ENCODE results near the gene CDH22.

GRCh38 chr20:46282669-46283068, 25.6 kb downstream of the CDH22 start:
- no peak for TF ChIP-seq CTCF (IDR thresholded peaks at IDR 0.05)
- TF ChIP-seq POLR2AphosphoS5 (IDR thresholded peaks at IDR 0.05; ENCODE audit: low read depth, low read length): no peak
- TF ChIP-seq SIN3A (IDR thresholded peaks at IDR 0.05; ENCODE audit: borderline replicate concordance, insufficient read depth, low read depth, low read length): no peak
- no peak for TF ChIP-seq TCF7L2 (IDR thresholded peaks at IDR 0.05; ENCODE audit: low read depth, low read length)
- no peak for TF ChIP-seq REST (IDR thresholded peaks at IDR 0.05; ENCODE audit: insufficient read depth in 1 of 2, low read depth in 2 of 2, low read length in 1 of 2)
